Smooth muscle cell of the brain vasculature (primary cell): Measurements from ENCODE around the gene GMDS.
"Not testable (repeated sequence)": the region's sequence is repeated elsewhere in the genome, so short reads cannot be mapped to it uniquely, and the experiment has no call there.

Source experiments
- DNase-seq: peaks from one replicate; pipeline ENCODE4 v3.0.0-alpha.2; 2012; ENCODE audit warnings: low read depth, low spot score

The GMDS gene

GRCh38 chr6:1775441-1775840, 470.0 kb downstream of the GMDS start:
- DNase-seq = no peak

- DNase-seq = no peak
Measured at GRCh38 chr6:1774226-1774915, 471.0 kb downstream of the GMDS start.

- DNase-seq = no peak
Measured at GRCh38 chr6:1773700-1774099, 471.7 kb downstream of the GMDS start.

- DNase-seq = no peak
Measured at GRCh38 chr6:1770968-1771723, 474.3 kb downstream of the GMDS start.

- no peak for DNase-seq
Measured at GRCh38 chr6:1770435-1770843, 475.0 kb downstream of the GMDS start.

- no peak for DNase-seq
Measured at GRCh38 chr6:1767481-1768246, 477.7 kb downstream of the GMDS start.

GRCh38 chr6:1766654-1767053, 478.8 kb downstream of the GMDS start:
- no peak for DNase-seq

- no peak for DNase-seq
Measured at GRCh38 chr6:1765160-1765903, 480.1 kb downstream of the GMDS start.

GRCh38 chr6:1764397-1764987, 480.9 kb downstream of the GMDS start:
- DNase-seq = no peak

- no peak for DNase-seq
Measured at GRCh38 chr6:1763404-1763803, 482.0 kb downstream of the GMDS start.

- no peak for DNase-seq
Measured at GRCh38 chr6:1762203-1762602, 483.2 kb downstream of the GMDS start.

GRCh38 chr6:1761477-1761877, 483.9 kb downstream of the GMDS start:
- no peak for DNase-seq

GRCh38 chr6:1760876-1761275, 484.5 kb downstream of the GMDS start:
- no peak for DNase-seq

- DNase-seq = no peak
Measured at GRCh38 chr6:1759870-1760269, 485.5 kb downstream of the GMDS start.

- no peak for DNase-seq
Measured at GRCh38 chr6:1758076-1758679, 487.2 kb downstream of the GMDS start.

GRCh38 chr6:1757131-1757530, 488.3 kb downstream of the GMDS start:
- DNase-seq = no peak

GRCh38 chr6:1756472-1757129, 488.8 kb downstream of the GMDS start:
- DNase-seq = no peak

GRCh38 chr6:1751063-1751462, 494.3 kb downstream of the GMDS start:
- DNase-seq = not testable (repeated sequence)

- no peak for DNase-seq
Measured at GRCh38 chr6:1749041-1749440, 496.4 kb downstream of the GMDS start.

- no peak for DNase-seq
Measured at GRCh38 chr6:1747531-1747930, 497.9 kb downstream of the GMDS start.
